Measurements from ENCODE around the gene POMGNT2. TPM values are rescaled to one million over a fixed set of nuclear protein-coding genes. Genes with fewer than 3 reads are reported as not detected.

POMGNT2 gene
- total RNA-seq, 1 experiment from 2014 or later: 16.1 TPM

- no peak for DNase-seq (ENCODE audit: low read depth, low spot score)
- in situ Hi-C loops (cut with HindIII; ENCODE audit: low pct_unique_long_range_greater_than_20kb, low sequenced_read_pairs): no loop called here
Observed at GRCh38 chr3:43106293-43106628, 382 bp upstream of the POMGNT2 start.

GRCh38 chr3:43104660-43105595, 951 bp downstream of the POMGNT2 start:
- in situ Hi-C loops (cut with HindIII; ENCODE audit: low pct_unique_long_range_greater_than_20kb, low sequenced_read_pairs): no loop called here
- no peak for DNase-seq (ENCODE audit: low read depth, low spot score)

- in situ Hi-C loops (cut with HindIII; ENCODE audit: low pct_unique_long_range_greater_than_20kb, low sequenced_read_pairs): no loop called here
- DNase-seq (ENCODE audit: low read depth, low spot score): no peak
Observed at GRCh38 chr3:43104039-43104438, 1.8 kb downstream of the POMGNT2 start.

GRCh38 chr3:43102773-43103480, 3.0 kb downstream of the POMGNT2 start:
- in situ Hi-C loops (cut with HindIII; ENCODE audit: low pct_unique_long_range_greater_than_20kb, low sequenced_read_pairs): no loop called here
- DNase-seq (ENCODE audit: low read depth, low spot score): no peak

- in situ Hi-C loops (cut with HindIII; ENCODE audit: low pct_unique_long_range_greater_than_20kb, low sequenced_read_pairs): no loop called here
- no peak for DNase-seq (ENCODE audit: low read depth, low spot score)
Observed at GRCh38 chr3:43098761-43099160, 7.1 kb downstream of the POMGNT2 start.

- in situ Hi-C loops (cut with HindIII; ENCODE audit: low pct_unique_long_range_greater_than_20kb, low sequenced_read_pairs): no loop called here
- no peak for DNase-seq (ENCODE audit: low read depth, low spot score)
Observed at GRCh38 chr3:43097400-43098080, 8.3 kb downstream of the POMGNT2 start.

GRCh38 chr3:43096761-43097160, 9.1 kb downstream of the POMGNT2 start:
- DNase-seq (ENCODE audit: low read depth, low spot score): no peak
- in situ Hi-C loops (cut with HindIII; ENCODE audit: low pct_unique_long_range_greater_than_20kb, low sequenced_read_pairs): no loop called here

GRCh38 chr3:43095370-43095769, 10.5 kb downstream of the POMGNT2 start:
- no peak for DNase-seq (ENCODE audit: low read depth, low spot score)
- in situ Hi-C loops (cut with HindIII; ENCODE audit: low pct_unique_long_range_greater_than_20kb, low sequenced_read_pairs): no loop called here

- DNase-seq (ENCODE audit: low read depth, low spot score): no peak
- in situ Hi-C loops (cut with HindIII; ENCODE audit: low pct_unique_long_range_greater_than_20kb, low sequenced_read_pairs): no loop called here
Observed at GRCh38 chr3:43094851-43095250, 11.0 kb downstream of the POMGNT2 start.

GRCh38 chr3:43094381-43094780, 11.5 kb downstream of the POMGNT2 start:
- in situ Hi-C loops (cut with HindIII; ENCODE audit: low pct_unique_long_range_greater_than_20kb, low sequenced_read_pairs): no loop called here
- no peak for DNase-seq (ENCODE audit: low read depth, low spot score)

GRCh38 chr3:43093974-43094373, 11.9 kb downstream of the POMGNT2 start:
- no peak for DNase-seq (ENCODE audit: low read depth, low spot score)
- in situ Hi-C loops (cut with HindIII; ENCODE audit: low pct_unique_long_range_greater_than_20kb, low sequenced_read_pairs): no loop called here

GRCh38 chr3:43093006-43093405, 12.9 kb downstream of the POMGNT2 start:
- in situ Hi-C loops (cut with HindIII; ENCODE audit: low pct_unique_long_range_greater_than_20kb, low sequenced_read_pairs): no loop called here
- no peak for DNase-seq (ENCODE audit: low read depth, low spot score)

GRCh38 chr3:43091481-43091880, 14.4 kb downstream of the POMGNT2 start:
- in situ Hi-C loops (cut with HindIII; ENCODE audit: low pct_unique_long_range_greater_than_20kb, low sequenced_read_pairs): no loop called here

GRCh38 chr3:43090238-43090637, 15.6 kb downstream of the POMGNT2 start:
- no peak for DNase-seq (ENCODE audit: low read depth, low spot score)
- in situ Hi-C loops (cut with HindIII; ENCODE audit: low pct_unique_long_range_greater_than_20kb, low sequenced_read_pairs): no loop called here

More at GRCh38 chr3:43091481-43091880, 14.4 kb downstream of the POMGNT2 start:
- no peak for DNase-seq (ENCODE audit: low read depth, low spot score)

GRCh38 chr3:43089081-43089480, 16.8 kb downstream of the POMGNT2 start:
- DNase-seq (ENCODE audit: low read depth, low spot score): no peak
- in situ Hi-C loops (cut with HindIII; ENCODE audit: low pct_unique_long_range_greater_than_20kb, low sequenced_read_pairs): no loop called here

- in situ Hi-C loops (cut with HindIII; ENCODE audit: low pct_unique_long_range_greater_than_20kb, low sequenced_read_pairs): no loop called here
- no peak for DNase-seq (ENCODE audit: low read depth, low spot score)
Observed at GRCh38 chr3:43087249-43087776, 18.6 kb downstream of the POMGNT2 start.

- DNase-seq (ENCODE audit: low read depth, low spot score): no peak
- in situ Hi-C loops (cut with HindIII; ENCODE audit: low pct_unique_long_range_greater_than_20kb, low sequenced_read_pairs): no loop called here
Observed at GRCh38 chr3:43086460-43087165, 19.3 kb downstream of the POMGNT2 start.

GRCh38 chr3:43082457-43082856, 23.4 kb downstream of the POMGNT2 start:
- in situ Hi-C loops (cut with HindIII; ENCODE audit: low pct_unique_long_range_greater_than_20kb, low sequenced_read_pairs): no loop called here
- no peak for DNase-seq (ENCODE audit: low read depth, low spot score)

All from SK-MEL-5 (cell line).